Astrocyte of the cerebellum (primary cell): ENCODE measurements around the gene SDCCAG8.
A peak's percentile ranks its signal among the peaks of the same experiment; 100 is the strongest.

ENCODE experiments used
- DNase-seq: peaks from one replicate; pipeline ENCODE4 v3.0.0-alpha.2; 2011; ENCODE audit warnings: low read depth
- H3K4me3 ChIP-seq: 2 replicates; pipeline ENCODE4 v1.5.1; 2011; ENCODE audit warnings: mild to moderate bottlenecking, low read depth, low read length, moderate library complexity
- in situ Hi-C: cut with HindIII; loops from 2 replicates; pipeline ENCODE4 v1.10.0; 2017; ENCODE audit warnings: low sequenced_read_pairs
- TF ChIP-seq, protein P1 (sequence below): IDR thresholded peaks from 2 replicates; pipeline ENCODE4 v1.5.1; 2012; ENCODE audit warnings: low read length, low read depth, moderate library complexity, mild to moderate bottlenecking; ENCODE audit errors: missing control alignments

The SDCCAG8 gene

DNA sequence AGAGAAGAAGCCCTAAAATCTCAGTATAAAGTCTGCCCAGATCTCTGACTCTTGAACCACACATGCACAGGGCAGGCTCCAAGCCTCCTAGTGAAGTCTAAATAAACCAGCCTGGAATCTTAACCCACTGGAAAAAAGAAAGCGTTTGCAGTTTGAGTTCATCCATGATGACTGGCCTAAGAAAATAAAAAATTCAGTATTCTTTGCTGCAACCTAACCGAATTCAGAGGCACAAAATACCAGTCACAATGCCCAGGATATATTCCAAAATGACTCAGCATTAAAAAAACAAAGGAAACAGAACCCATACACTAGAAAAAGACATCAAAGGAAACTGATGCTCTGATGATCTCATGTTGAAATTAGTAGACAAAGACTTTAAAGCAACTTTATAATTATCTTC, 269.2 kb downstream of the SDCCAG8 start:
- TF ChIP-seq, protein P1, sequence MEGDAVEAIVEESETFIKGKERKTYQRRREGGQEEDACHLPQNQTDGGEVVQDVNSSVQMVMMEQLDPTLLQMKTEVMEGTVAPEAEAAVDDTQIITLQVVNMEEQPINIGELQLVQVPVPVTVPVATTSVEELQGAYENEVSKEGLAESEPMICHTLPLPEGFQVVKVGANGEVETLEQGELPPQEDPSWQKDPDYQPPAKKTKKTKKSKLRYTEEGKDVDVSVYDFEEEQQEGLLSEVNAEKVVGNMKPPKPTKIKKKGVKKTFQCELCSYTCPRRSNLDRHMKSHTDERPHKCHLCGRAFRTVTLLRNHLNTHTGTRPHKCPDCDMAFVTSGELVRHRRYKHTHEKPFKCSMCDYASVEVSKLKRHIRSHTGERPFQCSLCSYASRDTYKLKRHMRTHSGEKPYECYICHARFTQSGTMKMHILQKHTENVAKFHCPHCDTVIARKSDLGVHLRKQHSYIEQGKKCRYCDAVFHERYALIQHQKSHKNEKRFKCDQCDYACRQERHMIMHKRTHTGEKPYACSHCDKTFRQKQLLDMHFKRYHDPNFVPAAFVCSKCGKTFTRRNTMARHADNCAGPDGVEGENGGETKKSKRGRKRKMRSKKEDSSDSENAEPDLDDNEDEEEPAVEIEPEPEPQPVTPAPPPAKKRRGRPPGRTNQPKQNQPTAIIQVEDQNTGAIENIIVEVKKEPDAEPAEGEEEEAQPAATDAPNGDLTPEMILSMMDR, result no peak
- DNase-seq, result peak; percentile 71
- H3K4me3 ChIP-seq, result no peak overlapping the region
- in situ Hi-C loops, result no loop called here

DNA sequence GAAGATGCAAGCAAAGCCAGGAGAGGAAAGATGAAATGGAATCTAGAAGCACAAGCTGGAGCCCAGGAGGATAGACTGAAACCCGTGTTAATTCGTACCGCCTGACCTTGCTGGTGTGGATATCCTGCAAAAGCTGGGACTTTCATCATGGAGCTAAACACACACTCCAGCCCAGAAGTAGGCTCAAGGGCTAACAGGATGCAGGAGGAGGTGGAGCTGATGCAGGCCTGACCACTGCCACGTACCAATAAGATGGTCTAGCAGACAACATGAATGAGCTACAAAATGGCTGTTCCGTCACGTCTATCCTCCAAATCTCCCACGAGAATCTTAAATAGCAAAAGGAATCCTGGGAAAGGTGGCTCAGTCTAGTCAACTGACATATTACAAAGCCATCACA, 270.3 kb downstream of the SDCCAG8 start:
- TF ChIP-seq, protein P1, result no peak
- DNase-seq, result no peak
- in situ Hi-C loops, result no loop called here
- H3K4me3 ChIP-seq, result no peak overlapping the region

DNA sequence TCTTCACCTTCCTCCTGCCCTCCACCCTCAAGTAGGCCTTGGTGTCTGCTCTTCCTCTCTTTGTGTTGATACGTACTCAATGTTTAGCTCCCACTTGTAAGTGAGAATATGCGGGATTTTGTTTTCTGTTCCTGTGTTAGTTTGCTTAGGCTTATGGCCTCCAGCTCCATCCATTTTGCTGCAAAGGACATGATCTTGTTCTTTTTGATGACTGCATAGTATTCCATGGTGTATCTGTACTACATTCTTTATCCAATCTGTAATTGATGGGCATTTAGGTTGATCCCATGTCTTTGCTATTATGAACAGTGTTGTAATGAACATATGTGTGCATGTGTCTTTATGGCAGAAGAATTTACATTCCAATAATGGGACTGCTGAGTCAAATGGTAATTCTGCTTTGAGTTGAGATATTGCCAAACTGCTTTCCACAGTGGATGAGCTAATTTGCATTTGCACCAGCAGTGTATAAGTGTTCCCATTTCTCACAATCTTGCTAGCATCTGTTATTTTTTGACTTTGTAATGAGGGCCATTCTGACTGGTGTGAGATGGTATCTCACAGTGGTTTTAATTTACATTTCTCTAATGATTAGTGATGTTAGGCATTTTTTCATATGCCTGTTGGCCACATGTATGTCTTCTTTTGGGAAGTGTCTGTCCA, 272.7 kb downstream of the SDCCAG8 start:
- in situ Hi-C loops, result no loop called here
- TF ChIP-seq, protein P1, result no peak
- DNase-seq, result no peak
- no peak overlapping the region for H3K4me3 ChIP-seq

DNA sequence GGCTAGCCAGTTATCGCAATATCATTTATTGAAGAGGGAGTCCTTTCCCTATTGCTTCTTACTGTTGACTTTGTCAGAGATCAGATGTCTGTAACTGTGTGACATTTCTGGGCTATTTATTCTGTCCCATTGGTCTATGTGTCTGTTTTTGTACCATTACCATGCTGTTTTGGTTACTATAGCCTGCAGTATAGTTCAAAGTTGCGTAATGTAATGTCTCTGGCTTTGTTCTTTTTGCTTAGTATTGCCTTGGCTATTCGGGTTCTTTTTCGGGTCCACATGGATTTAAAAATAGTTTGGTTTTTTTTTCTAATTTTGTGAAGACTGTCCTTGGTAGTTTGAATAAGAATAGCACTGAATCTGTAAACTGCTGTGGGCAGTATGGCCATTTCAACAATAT, 273.7 kb downstream of the SDCCAG8 start:
- in situ Hi-C loops, result no loop called here
- TF ChIP-seq, protein P1, result no peak
- H3K4me3 ChIP-seq, result no peak overlapping the region
- DNase-seq, result no peak

DNA sequence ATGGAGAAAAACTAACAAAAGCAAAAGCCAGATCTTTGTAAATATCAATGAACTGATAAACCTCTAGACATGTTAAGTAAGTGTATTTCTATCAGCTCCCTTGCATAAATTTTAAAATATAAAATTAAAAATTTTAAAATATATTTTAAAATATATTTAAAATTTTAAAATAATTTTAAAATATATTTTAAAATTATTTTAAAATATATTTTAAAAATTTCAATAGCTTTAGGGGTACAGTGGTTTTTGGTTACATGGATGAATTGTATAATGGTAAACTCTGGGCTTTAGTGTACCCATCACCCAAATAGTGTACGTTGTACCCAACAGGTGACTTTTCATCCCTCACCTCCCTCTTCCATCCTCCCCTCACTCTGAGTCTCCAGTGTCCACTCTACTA, 279.2 kb downstream of the SDCCAG8 start:
- TF ChIP-seq, protein P1, result no peak
- DNase-seq, result no peak
- no peak overlapping the region for H3K4me3 ChIP-seq
- in situ Hi-C loops, result no loop called here

DNA sequence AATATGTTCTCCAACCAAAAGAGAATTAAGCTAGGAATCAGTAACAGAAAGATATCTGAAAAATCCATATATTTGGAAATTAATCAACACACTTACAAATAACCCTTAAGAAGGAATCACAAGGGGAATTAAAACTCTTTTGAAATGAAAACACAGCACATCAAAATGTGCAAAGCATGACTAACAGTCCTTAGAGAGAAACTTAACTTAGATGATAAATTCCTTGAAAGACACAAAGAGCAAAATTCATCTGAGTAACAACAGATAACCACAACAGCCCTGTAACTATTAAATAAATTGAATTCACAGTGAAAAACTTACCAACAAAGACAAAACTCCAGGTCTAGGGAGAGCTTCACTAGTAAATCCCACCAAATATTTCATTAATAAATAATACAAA, 283.8 kb downstream of the SDCCAG8 start:
- in situ Hi-C loops, result no loop called here
- TF ChIP-seq, protein P1, result no peak
- no peak for DNase-seq
- no peak overlapping the region for H3K4me3 ChIP-seq
